Putamen (tissue), 1 donor: Measurements from ENCODE around the gene CD200R1L.

Experiments
- DNase-seq: peaks from one replicate; pipeline ENCODE4 v3.0.0-alpha.2; 2016; ENCODE audit warnings: low spot score

CD200R1L gene

GRCh38 chr3:112818289-112818688 is 28.4 kb downstream of the CD200R1L start:
- DNase-seq: no peak

GRCh38 chr3:112817797-112818196 is 28.9 kb downstream of the CD200R1L start:
- no peak for DNase-seq

DNA sequence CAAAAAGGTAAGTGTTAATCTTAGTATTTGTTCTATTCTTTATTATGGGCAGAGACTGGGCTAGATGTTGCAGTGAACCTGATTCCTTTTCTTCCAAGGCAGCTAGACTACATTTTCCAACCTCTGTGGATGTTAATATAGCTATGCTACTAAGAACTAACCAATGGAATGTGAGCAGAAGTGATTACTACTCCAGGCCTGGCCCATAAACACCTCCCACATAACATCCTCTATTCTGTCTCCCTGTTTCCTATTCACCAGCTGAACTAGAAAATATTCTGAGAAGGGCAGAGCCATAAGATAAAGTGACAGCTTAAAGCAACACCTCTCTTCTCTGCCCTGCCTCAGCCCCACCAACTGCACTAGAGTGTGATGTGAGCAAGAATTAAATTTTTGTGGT is 29.4 kb downstream of the CD200R1L start:
- no peak for DNase-seq

- no peak for DNase-seq
Measured at GRCh38 chr3:112815981-112816380, 30.7 kb downstream of the CD200R1L start.

- peak; percentile 9 for DNase-seq
Measured at GRCh38 chr3:112814266-112814665, 32.4 kb downstream of the CD200R1L start.

GRCh38 chr3:112813723-112814171 is 32.9 kb downstream of the CD200R1L start:
- DNase-seq: peak; percentile 15

DNA sequence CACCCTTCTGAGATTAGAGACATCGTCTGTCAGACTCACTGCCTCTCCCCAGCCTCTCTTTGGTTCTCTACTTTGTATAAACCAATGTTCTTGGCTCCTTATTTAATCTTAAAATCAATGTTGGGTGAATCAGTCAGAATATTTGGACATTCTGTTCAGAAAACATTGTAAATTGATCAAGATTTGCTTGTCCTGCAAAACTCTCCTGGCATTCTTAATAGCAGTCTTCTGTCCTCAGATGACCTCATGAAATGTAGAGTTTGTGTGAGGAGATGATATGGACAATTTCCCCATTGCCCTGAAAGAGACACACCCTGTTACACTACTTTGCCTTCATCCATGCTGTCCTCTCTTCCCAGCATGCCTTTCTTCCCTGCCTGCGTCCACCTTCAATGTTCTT is 33.6 kb downstream of the CD200R1L start:
- no peak for DNase-seq

- no peak for DNase-seq
Measured at GRCh38 chr3:112811917-112812660, 34.6 kb downstream of the CD200R1L start.

DNA sequence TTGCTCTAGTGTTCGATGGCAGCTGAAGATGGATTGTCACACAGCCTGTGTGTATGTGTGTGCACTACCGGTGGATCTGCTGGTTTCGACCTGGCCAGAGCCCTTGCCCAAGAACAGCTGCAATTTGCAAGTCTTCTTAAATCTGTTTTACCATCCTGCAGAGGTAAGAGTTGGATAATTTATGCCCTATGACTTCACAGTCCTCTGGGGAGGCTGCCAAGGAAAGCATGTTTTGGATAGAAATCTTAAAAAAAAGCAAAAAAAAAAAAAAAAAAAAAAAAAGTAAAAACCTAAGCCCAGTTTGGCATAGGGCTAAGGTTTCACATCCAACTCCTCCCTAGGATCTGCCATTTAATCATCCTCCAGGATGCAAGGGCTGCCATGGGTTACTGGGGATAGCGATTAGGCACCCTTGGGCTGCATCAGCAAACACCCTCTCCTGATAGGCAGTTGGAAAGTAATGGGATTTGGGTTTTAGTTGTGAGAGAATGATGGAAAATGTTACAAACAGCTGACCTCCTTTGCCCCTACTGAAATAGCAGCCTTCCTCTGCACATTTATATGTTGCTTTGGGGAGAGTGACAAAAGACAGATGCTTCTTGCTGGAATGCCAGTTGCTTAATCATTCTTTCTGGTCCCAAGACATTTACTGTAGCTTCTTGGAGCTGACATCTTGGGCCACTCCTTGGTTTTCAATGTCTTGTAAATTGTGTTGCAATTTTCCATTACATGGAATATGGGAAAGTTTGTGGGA is 35.4 kb downstream of the CD200R1L start:
- DNase-seq: no peak

DNA sequence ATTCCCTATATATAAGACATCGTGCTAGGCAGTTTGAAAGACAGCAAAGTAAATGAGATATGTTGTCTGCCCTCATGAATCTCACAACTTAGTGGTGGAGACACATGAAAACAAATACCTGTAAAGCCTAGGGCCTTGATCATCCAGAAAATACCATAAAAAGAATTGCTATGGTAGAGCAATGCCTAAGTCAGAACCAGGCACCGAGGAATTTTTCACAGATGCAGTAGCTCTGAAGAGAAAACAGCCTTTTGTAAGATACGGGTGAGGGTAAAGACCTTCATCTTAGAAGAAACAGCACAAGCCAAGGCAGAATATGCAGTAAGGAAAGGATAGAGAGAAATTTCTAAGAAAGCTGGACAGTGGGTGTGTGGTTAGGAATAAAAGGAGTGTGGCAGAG is 36.1 kb downstream of the CD200R1L start:
- DNase-seq: no peak

DNA sequence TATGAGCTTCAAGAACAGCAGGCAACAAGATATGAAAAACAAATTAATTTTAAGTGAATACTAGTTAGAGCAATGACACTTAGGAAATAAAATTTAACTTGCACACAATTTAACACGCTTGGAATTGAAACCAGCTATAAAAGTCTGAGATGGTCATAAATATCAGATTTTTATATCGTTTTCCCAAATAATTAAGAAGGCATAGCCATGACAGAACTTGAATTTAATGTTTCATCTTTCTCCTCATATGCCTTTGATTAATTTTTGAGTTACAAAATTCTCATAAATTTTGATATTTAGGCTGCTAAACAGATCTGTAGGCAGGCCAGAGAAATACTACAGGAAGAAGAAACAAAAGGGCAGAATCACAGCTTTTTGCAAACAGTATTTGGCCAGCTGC is 38.5 kb downstream of the CD200R1L start:
- DNase-seq: no peak

DNA sequence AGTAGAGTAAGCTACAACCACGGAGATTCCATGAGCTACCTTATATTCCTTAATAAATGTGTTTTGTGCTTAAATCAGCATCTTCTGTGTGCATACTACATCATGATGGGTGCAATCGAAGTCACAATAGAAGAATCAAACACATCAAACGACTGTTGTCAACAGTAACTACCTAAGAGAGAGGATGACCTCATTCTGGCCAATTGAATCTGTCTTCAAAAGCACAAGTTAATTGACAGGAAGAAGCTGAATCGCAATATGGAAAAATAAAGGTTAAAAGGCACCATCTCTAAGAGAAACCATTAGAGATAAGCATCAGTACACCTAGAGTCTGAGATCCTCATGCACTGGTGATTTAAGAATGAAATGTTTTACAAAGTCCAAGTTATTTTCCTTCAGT is 39.0 kb downstream of the CD200R1L start:
- DNase-seq: no peak

- DNase-seq: no peak
Measured at GRCh38 chr3:112806903-112807302, 39.8 kb downstream of the CD200R1L start.

DNA sequence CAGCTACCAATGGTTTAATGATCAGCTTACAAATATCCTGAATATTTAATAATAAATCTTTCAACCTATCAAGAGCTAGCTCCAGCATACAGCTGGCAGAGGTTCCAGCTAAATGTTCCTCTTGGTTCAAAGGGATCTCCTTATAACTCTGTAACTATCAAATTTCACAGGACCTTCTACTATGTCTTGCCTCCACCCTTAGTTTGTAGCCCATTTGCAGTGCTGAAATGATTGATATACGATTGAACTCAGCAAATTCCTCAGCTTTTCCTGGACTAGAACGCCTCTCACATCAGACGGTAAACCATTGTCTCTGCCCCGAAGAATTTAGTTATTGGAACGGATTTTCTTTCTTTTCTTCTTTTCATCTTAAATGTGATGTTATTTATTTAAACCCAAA is 41.5 kb downstream of the CD200R1L start:
- no peak for DNase-seq

- no peak for DNase-seq
Measured at GRCh38 chr3:112804021-112804420, 42.6 kb downstream of the CD200R1L start.

- no peak for DNase-seq
Measured at GRCh38 chr3:112803467-112803866, 43.2 kb downstream of the CD200R1L start.

DNA sequence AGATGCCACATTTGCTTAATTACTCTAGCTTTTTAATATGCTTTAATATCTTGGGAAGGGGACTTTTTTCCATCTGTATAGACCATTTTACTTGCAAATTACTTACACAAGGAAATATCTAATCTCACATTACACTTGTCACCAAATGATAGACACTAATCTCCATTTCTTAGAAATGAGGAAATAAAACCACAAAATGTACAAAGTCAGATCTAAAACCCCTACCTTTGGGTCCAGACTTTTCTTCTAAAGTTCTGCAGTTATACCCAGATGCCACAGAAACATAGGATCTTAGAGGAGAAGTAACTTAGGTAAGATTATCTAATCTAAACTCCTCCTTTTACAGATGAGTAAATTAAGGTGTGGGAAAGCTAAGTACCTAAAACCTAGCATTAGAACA is 44.3 kb downstream of the CD200R1L start:
- no peak for DNase-seq

DNA sequence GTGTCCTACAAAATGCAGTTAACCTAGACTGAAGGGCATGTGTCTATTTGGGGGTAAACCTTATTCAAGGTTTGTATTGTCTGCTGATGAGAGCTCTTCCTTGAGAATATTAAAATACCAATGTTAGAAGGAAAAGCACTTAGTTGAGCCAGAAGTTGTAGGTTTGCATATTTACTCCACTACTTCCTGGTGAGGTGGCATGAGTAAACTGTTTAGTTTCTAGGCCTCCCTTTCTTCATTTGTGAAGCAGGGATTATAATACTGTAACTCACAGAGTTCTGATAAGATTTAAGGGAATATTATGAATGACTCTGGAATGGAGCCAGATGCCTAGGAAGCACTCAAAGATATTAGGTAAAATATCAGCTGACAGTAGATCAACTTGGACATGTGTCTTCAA is 46.7 kb downstream of the CD200R1L start:
- DNase-seq: no peak

GRCh38 chr3:112794622-112795172 is 52.0 kb downstream of the CD200R1L start:
- DNase-seq: no peak

- no peak for DNase-seq
Measured at GRCh38 chr3:112793326-112794081, 53.2 kb downstream of the CD200R1L start.

- no peak for DNase-seq
Measured at GRCh38 chr3:112791736-112792135, 54.9 kb downstream of the CD200R1L start.

DNA sequence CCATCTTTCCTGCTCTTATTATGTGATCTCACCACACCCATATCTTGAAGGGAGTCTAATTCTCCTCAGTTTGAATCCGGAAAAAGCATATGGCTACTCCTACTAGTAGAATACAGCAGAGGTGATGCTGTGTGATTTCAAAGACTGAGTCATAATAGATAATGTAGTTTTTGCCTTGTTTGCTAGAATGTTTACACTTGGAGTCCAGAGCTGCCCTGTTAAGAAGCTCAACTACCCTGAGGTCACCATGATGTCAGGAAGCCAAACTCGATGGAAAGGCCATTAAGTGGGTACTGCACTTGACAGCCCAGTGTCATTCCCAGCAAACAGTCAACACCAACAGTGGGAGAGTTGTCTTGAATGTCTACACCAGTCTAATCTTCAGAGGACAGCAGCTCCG is 56.9 kb downstream of the CD200R1L start:
- DNase-seq: no peak
